Measurements from ENCODE around the gene ACIN1. TPM values are rescaled to one million over a fixed set of nuclear protein-coding genes. Genes with fewer than 3 reads are reported as not detected.

The ACIN1 gene
- total RNA-seq, 2 experiments from 2014 or later: 282 to 288 TPM

DNA sequence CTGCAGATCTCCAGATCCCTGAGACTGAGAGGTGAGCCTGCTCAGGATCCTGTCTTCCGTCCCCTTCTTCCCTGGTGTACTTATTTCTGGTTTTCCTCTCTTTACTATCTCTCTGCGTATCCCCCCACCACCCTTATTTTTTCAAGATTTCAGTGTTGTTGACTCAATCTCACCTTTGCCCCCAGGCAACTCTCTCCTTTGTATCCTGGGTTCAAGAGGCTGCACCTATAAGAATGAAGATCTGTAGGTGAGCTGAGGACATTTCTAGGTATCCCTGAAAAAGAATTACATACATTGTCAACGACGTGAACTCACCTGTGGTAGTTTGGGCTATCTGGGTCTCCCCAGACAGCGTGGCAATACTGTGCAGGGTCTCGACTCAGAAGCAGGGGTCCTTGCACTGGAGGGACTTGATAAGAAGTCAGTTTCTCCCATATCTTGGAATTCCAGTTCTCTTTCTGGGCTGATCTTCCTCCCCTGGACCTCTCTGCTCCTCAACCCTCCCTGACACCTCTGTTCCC is 9.2 kb upstream of the ACIN1 start:
- ChIA-PET POLR2A (no interaction called here), CTCF (interaction anchor here (0.6 to 1.5 kb wide), 3 partner anchors 16 to 195 kb away, joined by 3 to 4 read pairs (median 4); no protein-coding TSS in a partner anchor)
- no peaks in the 10 kb centered on the region for H3K27me3 ChIP-seq (ENCODE audit: control insufficient read depth in 1 of 2, insufficient read depth in 2 of 2, low read length in 2 of 2)
- no peaks in the 10 kb centered on the region for H3K9me3 ChIP-seq (ENCODE audit: control insufficient read depth in 1 of 2, insufficient read depth in 1 of 2, low read length in 2 of 2)
- H3K27ac Mint-ChIP-seq: no peak overlapping the region
- no peaks in the 10 kb centered on the region for H3K4me1 ChIP-seq (ENCODE audit: insufficient read depth, low read length)
- H3K36me3 Mint-ChIP-seq (ENCODE audit: low read depth): peaks cover 7% of the 10 kb centered on the region
- H3K27me3 Mint-ChIP-seq: no peaks in the 10 kb centered on the region
- H3K4me1 Mint-ChIP-seq (ENCODE audit: low read depth): peaks cover 14% of the 10 kb centered on the region
- no peak for DNase-seq
- intact Hi-C loops (cut with DNase I, micrococcal nuclease): no loop called here
- H3K27ac ChIP-seq (ENCODE audit: low read depth in 1 of 2, low read length in 2 of 2): no peak overlapping the region
- no peak overlapping the region for H3K4me3 ChIP-seq (ENCODE audit: low read length)
- peaks cover 4% of the 10 kb centered on the region for H3K36me3 ChIP-seq (ENCODE audit: insufficient read depth, low read length)
- no peaks in the 10 kb centered on the region for H3K9me3 Mint-ChIP-seq
- no peak overlapping the region for H3K4me3 Mint-ChIP-seq
- TF ChIP-seq, protein P1, sequence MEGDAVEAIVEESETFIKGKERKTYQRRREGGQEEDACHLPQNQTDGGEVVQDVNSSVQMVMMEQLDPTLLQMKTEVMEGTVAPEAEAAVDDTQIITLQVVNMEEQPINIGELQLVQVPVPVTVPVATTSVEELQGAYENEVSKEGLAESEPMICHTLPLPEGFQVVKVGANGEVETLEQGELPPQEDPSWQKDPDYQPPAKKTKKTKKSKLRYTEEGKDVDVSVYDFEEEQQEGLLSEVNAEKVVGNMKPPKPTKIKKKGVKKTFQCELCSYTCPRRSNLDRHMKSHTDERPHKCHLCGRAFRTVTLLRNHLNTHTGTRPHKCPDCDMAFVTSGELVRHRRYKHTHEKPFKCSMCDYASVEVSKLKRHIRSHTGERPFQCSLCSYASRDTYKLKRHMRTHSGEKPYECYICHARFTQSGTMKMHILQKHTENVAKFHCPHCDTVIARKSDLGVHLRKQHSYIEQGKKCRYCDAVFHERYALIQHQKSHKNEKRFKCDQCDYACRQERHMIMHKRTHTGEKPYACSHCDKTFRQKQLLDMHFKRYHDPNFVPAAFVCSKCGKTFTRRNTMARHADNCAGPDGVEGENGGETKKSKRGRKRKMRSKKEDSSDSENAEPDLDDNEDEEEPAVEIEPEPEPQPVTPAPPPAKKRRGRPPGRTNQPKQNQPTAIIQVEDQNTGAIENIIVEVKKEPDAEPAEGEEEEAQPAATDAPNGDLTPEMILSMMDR (IDR thresholded peaks at IDR 0.05): no peak
- no peak for ATAC-seq (ENCODE audit: poor library complexity)

DNA sequence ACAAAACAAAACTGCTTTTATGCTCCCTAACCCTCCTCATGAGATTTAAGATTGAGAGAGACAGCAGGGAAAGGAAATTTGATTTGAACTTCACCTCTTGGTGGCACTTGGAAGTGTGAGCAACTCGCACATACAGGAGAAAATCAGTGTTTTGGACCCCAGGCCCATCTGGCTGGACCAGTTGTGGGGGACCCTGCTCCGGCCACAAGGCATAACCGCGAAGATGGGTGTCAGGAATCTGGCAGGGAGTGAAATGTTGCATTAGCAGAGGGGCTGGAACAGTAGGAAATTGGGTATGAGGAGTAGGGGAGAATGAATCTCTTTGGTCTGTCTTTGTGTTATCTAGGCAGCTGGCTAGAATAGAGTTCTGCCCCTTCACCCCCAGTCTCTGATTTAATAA is 8.6 kb upstream of the ACIN1 start:
- no peaks in the 10 kb centered on the region for H3K4me1 ChIP-seq (ENCODE audit: insufficient read depth, low read length)
- CTCF ChIA-PET: interaction anchor here (0.6 to 1.5 kb wide), 3 partner anchors 17 to 196 kb away, joined by 3 to 4 read pairs (median 4); no protein-coding TSS in a partner anchor
- Mint-ChIP-seq H3K4me1 (ENCODE audit: low read depth) (peaks cover 16% of the 10 kb centered on the region), H3K27me3 (no peaks in the 10 kb centered on the region), H3K4me3 (no peak overlapping the region), H3K27ac (no peak overlapping the region), H3K9me3 (no peaks in the 10 kb centered on the region), H3K36me3 (ENCODE audit: low read depth) (peaks cover 12% of the 10 kb centered on the region)
- TF ChIP-seq, protein P1 (IDR thresholded peaks at IDR 0.05): no peak
- intact Hi-C loops (cut with DNase I, micrococcal nuclease): no loop called here
- no peak for DNase-seq
- no peaks in the 10 kb centered on the region for H3K27me3 ChIP-seq (ENCODE audit: control insufficient read depth in 1 of 2, insufficient read depth in 2 of 2, low read length in 2 of 2)
- no peaks in the 10 kb centered on the region for H3K9me3 ChIP-seq (ENCODE audit: control insufficient read depth in 1 of 2, insufficient read depth in 1 of 2, low read length in 2 of 2)
- peaks cover 9% of the 10 kb centered on the region for H3K36me3 ChIP-seq (ENCODE audit: insufficient read depth, low read length)
- no peak overlapping the region for H3K4me3 ChIP-seq (ENCODE audit: low read length)
- no peak overlapping the region for H3K27ac ChIP-seq (ENCODE audit: low read depth in 1 of 2, low read length in 2 of 2)
- POLR2A ChIA-PET: no interaction called here
- no peak for ATAC-seq (ENCODE audit: poor library complexity)

DNA sequence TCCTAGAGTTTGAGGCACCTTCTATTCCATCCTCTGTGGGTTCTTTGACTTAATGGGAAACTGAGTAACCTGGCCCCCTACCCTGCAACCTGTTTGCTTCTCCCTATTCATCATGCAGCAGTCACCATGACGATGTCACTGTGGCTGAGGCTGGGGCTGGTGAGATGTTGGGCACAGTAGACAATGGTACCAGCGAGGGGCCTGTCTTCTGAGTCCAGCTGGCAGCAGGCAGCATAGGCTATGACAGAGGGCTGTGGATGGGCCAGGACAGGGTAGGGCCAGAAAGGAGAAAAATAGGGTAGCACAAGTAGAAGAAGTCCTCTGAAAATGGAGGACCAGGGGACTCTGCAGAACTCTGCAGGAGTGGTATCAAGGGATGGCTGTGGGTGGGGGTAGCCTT is 7.9 kb upstream of the ACIN1 start:
- intact Hi-C loops (cut with DNase I, micrococcal nuclease): no loop called here
- CTCF ChIA-PET: interaction anchor here (1.4 kb wide), 1 partner anchor 17 kb away, joined by 3 read pairs; no protein-coding TSS in a partner anchor
- ATAC-seq (ENCODE audit: poor library complexity) (no peak), DNase-seq (no peak)
- Histone ChIP-seq H3K27ac (ENCODE audit: low read depth in 1 of 2, low read length in 2 of 2) (no peak overlapping the region), H3K9me3 (ENCODE audit: control insufficient read depth in 1 of 2, insufficient read depth in 1 of 2, low read length in 2 of 2) (no peaks in the 10 kb centered on the region), H3K27me3 (ENCODE audit: control insufficient read depth in 1 of 2, insufficient read depth in 2 of 2, low read length in 2 of 2) (no peaks in the 10 kb centered on the region), H3K4me1 (ENCODE audit: insufficient read depth, low read length) (peaks cover 2% of the 10 kb centered on the region), H3K4me3 (ENCODE audit: low read length) (no peak overlapping the region), H3K36me3 (ENCODE audit: insufficient read depth, low read length) (peaks cover 17% of the 10 kb centered on the region)
- Mint-ChIP-seq H3K9me3 (no peaks in the 10 kb centered on the region), H3K4me3 (no peak overlapping the region), H3K36me3 (ENCODE audit: low read depth) (peaks cover 20% of the 10 kb centered on the region), H3K27ac (no peak overlapping the region), H3K4me1 (ENCODE audit: low read depth) (peaks cover 17% of the 10 kb centered on the region), H3K27me3 (no peaks in the 10 kb centered on the region)
- TF ChIP-seq, protein P1 (IDR thresholded peaks at IDR 0.05): no peak
- POLR2A ChIA-PET: interaction anchor here (1.0 kb wide), 1 partner anchor 17 kb away, joined by 4 read pairs; no protein-coding TSS in a partner anchor
